Stimulated activated naive CD8-positive, alpha-beta T cell treated with anti-CD3 and anti-CD28 coated beads, Interleukin-15, Interleukin-2, amounts not matched to agents 100 ng/mL and 50 ng/mL, for 24 hours (primary cell): ENCODE results near the gene DHRS13.
A peak's percentile ranks its signal among the peaks of the same experiment; 100 is the strongest.
"Not testable (repeated sequence)": the region's sequence is repeated elsewhere in the genome, so short reads cannot be mapped to it uniquely, and the experiment has no call there.

Experiments used
- H3K27ac Mint-ChIP-seq: one replicate; pipeline ENCODE4 v1.8.0; 2021; ENCODE audit warnings: mild to moderate bottlenecking, mixed read lengths
- H3K27me3 Mint-ChIP-seq: one replicate; pipeline ENCODE4 v1.8.0; 2021; ENCODE audit warnings: mixed read lengths
- H3K36me3 Mint-ChIP-seq: one replicate; pipeline ENCODE4 v1.8.0; 2021; ENCODE audit warnings: low read depth, mixed read lengths
- H3K4me1 Mint-ChIP-seq: one replicate; pipeline ENCODE4 v1.8.0; 2021; ENCODE audit warnings: low read depth, mixed read lengths
- H3K4me3 Mint-ChIP-seq: one replicate; pipeline ENCODE4 v1.8.0; 2021; ENCODE audit warnings: mild to moderate bottlenecking, mixed read lengths
- H3K9me3 Mint-ChIP-seq: one replicate; pipeline ENCODE4 v1.8.0; 2021; ENCODE audit warnings: mixed read lengths

DHRS13 gene

GRCh38 chr17:28917465-28917864 lies 14.6 kb upstream of the DHRS13 start:
- Mint-ChIP-seq H3K9me3 (peaks cover 8% of the 10 kb centered on the region), H3K36me3 (peaks cover 84% of the 10 kb centered on the region), H3K4me3 (no peak overlapping the region), H3K27me3 (no peaks in the 10 kb centered on the region), H3K27ac (no peak overlapping the region), H3K4me1 (peaks cover 9% of the 10 kb centered on the region)

GRCh38 chr17:28917029-28917428 lies 14.2 kb upstream of the DHRS13 start:
- H3K4me3 Mint-ChIP-seq = no peak overlapping the region
- no peak overlapping the region for H3K27ac Mint-ChIP-seq
- peaks cover 9% of the 10 kb centered on the region for H3K4me1 Mint-ChIP-seq
- peaks cover 8% of the 10 kb centered on the region for H3K9me3 Mint-ChIP-seq
- H3K36me3 Mint-ChIP-seq = peaks cover 86% of the 10 kb centered on the region
- no peaks in the 10 kb centered on the region for H3K27me3 Mint-ChIP-seq

GRCh38 chr17:28916302-28916934 lies 13.5 kb upstream of the DHRS13 start:
- Mint-ChIP-seq H3K27ac (peak overlapping the region; percentile 27), H3K27me3 (no peaks in the 10 kb centered on the region), H3K4me1 (peaks cover 9% of the 10 kb centered on the region), H3K9me3 (peaks cover 8% of the 10 kb centered on the region), H3K36me3 (peaks cover 85% of the 10 kb centered on the region), H3K4me3 (no peak overlapping the region)

GRCh38 chr17:28912938-28913333 lies 10.1 kb upstream of the DHRS13 start:
- Mint-ChIP-seq H3K27me3 (no peaks in the 10 kb centered on the region), H3K36me3 (peaks cover 86% of the 10 kb centered on the region), H3K4me1 (peaks cover 9% of the 10 kb centered on the region), H3K4me3 (no peak overlapping the region), H3K9me3 (peaks cover 8% of the 10 kb centered on the region), H3K27ac (no peak overlapping the region)

- Mint-ChIP-seq H3K4me3 (no peak overlapping the region), H3K36me3 (peaks cover 86% of the 10 kb centered on the region), H3K9me3 (peaks cover 8% of the 10 kb centered on the region), H3K4me1 (peaks cover 9% of the 10 kb centered on the region), H3K27me3 (no peaks in the 10 kb centered on the region), H3K27ac (no peak overlapping the region)
Observed at GRCh38 chr17:28912281-28912937, 9.5 kb upstream of the DHRS13 start.

GRCh38 chr17:28911411-28912045 lies 8.6 kb upstream of the DHRS13 start:
- Mint-ChIP-seq H3K27ac (no peak overlapping the region), H3K36me3 (peaks cover 86% of the 10 kb centered on the region)

GRCh38 chr17:28910534-28910933 lies 7.7 kb upstream of the DHRS13 start:
- Mint-ChIP-seq H3K36me3 (peaks cover 82% of the 10 kb centered on the region), H3K4me1 (peaks cover 9% of the 10 kb centered on the region)

More at GRCh38 chr17:28911411-28912045, 8.6 kb upstream of the DHRS13 start:
- H3K4me1 Mint-ChIP-seq = peaks cover 9% of the 10 kb centered on the region
- H3K4me3 Mint-ChIP-seq = no peak overlapping the region
- H3K9me3 Mint-ChIP-seq = peaks cover 8% of the 10 kb centered on the region
- no peaks in the 10 kb centered on the region for H3K27me3 Mint-ChIP-seq

GRCh38 chr17:28908640-28909167 lies 5.8 kb upstream of the DHRS13 start:
- no peaks in the 10 kb centered on the region for H3K27me3 Mint-ChIP-seq
- H3K4me1 Mint-ChIP-seq = no peaks in the 10 kb centered on the region
- H3K36me3 Mint-ChIP-seq = peaks cover 71% of the 10 kb centered on the region
- no peak overlapping the region for H3K4me3 Mint-ChIP-seq
- H3K9me3 Mint-ChIP-seq = no peaks in the 10 kb centered on the region
- H3K27ac Mint-ChIP-seq = peak overlapping the region; percentile 61

More at GRCh38 chr17:28910534-28910933, 7.7 kb upstream of the DHRS13 start:
- Mint-ChIP-seq H3K4me3 (no peak overlapping the region), H3K27ac (no peak overlapping the region), H3K9me3 (peaks cover 8% of the 10 kb centered on the region), H3K27me3 (no peaks in the 10 kb centered on the region)

- Mint-ChIP-seq H3K27ac (peak overlapping the region; percentile 26), H3K27me3 (no peaks in the 10 kb centered on the region), H3K36me3 (peaks cover 65% of the 10 kb centered on the region)
Observed at GRCh38 chr17:28907709-28908475, 5.0 kb upstream of the DHRS13 start.

GRCh38 chr17:28906706-28907438 lies 4.0 kb upstream of the DHRS13 start:
- no peak overlapping the region for H3K4me3 Mint-ChIP-seq
- H3K9me3 Mint-ChIP-seq = no peaks in the 10 kb centered on the region
- peaks cover 5% of the 10 kb centered on the region for H3K4me1 Mint-ChIP-seq
- peak overlapping the region; percentile 11 for H3K27ac Mint-ChIP-seq
- H3K36me3 Mint-ChIP-seq = peaks cover 58% of the 10 kb centered on the region
- H3K27me3 Mint-ChIP-seq = no peaks in the 10 kb centered on the region

More at GRCh38 chr17:28907709-28908475, 5.0 kb upstream of the DHRS13 start:
- no peaks in the 10 kb centered on the region for H3K9me3 Mint-ChIP-seq
- no peak overlapping the region for H3K4me3 Mint-ChIP-seq
- no peaks in the 10 kb centered on the region for H3K4me1 Mint-ChIP-seq

- Mint-ChIP-seq H3K4me1 (peaks cover 11% of the 10 kb centered on the region), H3K27ac (no peak overlapping the region), H3K4me3 (no peak overlapping the region), H3K9me3 (no peaks in the 10 kb centered on the region), H3K27me3 (no peaks in the 10 kb centered on the region), H3K36me3 (peaks cover 55% of the 10 kb centered on the region)
Observed at GRCh38 chr17:28906276-28906675, 3.4 kb upstream of the DHRS13 start.

- Mint-ChIP-seq H3K9me3 (no peaks in the 10 kb centered on the region), H3K4me1 (peaks cover 24% of the 10 kb centered on the region), H3K36me3 (peaks cover 47% of the 10 kb centered on the region), H3K27ac (no peak overlapping the region), H3K4me3 (no peak overlapping the region), H3K27me3 (no peaks in the 10 kb centered on the region)
Observed at GRCh38 chr17:28904800-28905199, 1.9 kb upstream of the DHRS13 start.

GRCh38 chr17:28903546-28903841 lies 615 bp upstream of the DHRS13 start:
- not testable (repeated sequence) for H3K27me3 Mint-ChIP-seq, H3K9me3 Mint-ChIP-seq
- H3K36me3 Mint-ChIP-seq = peaks cover 44% of the 10 kb centered on the region
- H3K4me1 Mint-ChIP-seq = peaks cover 24% of the 10 kb centered on the region
- peak overlapping the region; percentile 63 for H3K27ac Mint-ChIP-seq
- H3K4me3 Mint-ChIP-seq = peak overlapping the region; percentile 61
